GM19328 (cell line): Measurements from ENCODE around the gene OR56A5.
"Not testable (repeated sequence)": the region's sequence is repeated elsewhere in the genome, so short reads cannot be mapped to it uniquely, and the experiment has no call there.

ENCODE experiments used
- ATAC-seq: cut with Tn5 transposase; IDR thresholded peaks from one replicate; pipeline ENCODE4 v1.9.1; 2021; ENCODE audit warnings: mild to moderate bottlenecking, moderate library complexity; ENCODE audit not compliant: unreplicated experiment

Gene OR56A5

DNA sequence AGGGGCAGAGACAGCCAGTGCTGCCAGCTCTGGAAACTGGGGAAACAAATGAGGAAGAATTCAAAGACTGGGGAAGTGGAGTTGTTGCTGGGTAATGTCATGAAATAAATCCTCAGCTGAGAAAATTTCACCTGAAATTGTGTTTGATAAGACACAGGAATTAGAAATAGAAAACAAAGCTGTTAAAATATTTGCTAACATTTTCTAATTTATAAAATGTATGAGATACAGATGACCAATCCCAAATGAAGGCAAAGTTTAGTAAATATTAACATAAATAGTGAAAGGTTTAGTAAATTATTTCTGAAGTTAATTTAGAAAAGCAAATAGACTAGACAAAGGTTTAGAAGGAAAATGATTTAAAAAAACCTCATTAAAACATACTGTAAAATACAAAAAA, at the start of gene OR56A5:
Gene OR56A5, minus strand, starts transcription at position 101 of the 400 bp plus-strand sequence. Its CDS starts 0 bp downstream, at position 101.
- no peak for ATAC-seq

DNA sequence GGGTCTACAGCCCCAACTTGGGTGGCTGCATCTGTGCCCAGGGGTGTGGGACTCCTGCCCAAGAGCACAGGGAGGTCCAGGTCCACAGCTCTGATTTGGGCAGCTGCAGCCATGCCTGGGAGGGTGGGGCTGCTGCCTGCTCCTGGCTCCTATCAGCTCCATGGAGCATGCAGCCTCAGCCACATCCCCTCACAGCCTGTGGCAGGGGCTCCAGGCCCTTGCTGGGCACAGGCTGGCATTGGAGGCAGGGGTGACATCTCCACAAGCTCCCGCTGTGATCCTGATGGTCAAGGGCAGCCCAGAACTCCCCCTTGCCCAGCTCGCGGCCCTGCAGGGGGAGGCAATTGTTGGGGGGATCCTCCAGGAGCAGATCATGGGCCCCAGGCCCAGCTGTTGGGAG, 44.7 kb upstream of the OR56A5 start:
- no peak for ATAC-seq

- ATAC-seq = no peak
Observed at GRCh38 chr11:6012035-6012668, 43.9 kb upstream of the OR56A5 start.

GRCh38 chr11:6006846-6007245, 38.6 kb upstream of the OR56A5 start, which contains the start of gene OR56A4:
Gene OR56A4, minus strand, starts transcription at chr11:6006946. Its CDS starts 3,954 bp downstream, at chr11:6002992.
- ATAC-seq = no peak

DNA sequence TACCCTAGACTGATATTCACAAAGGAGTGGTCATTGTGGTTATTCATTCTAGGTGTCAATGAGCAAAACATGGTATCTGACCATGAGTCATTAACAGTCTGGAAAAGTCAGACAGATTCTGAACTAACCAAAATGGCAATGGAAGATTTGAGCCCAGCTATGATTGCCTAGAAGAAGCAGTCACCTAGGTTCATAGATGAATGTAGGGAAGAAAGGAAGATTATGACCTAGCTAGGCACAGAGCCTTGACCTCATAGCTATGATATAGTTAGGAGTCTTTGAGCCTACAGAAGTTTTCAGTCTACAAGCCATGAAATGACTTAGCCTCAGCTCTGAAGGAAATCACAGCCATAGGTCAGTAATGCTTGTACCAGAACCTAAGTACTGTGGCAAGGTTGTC, 38.1 kb upstream of the OR56A5 start:
- ATAC-seq = no peak

DNA sequence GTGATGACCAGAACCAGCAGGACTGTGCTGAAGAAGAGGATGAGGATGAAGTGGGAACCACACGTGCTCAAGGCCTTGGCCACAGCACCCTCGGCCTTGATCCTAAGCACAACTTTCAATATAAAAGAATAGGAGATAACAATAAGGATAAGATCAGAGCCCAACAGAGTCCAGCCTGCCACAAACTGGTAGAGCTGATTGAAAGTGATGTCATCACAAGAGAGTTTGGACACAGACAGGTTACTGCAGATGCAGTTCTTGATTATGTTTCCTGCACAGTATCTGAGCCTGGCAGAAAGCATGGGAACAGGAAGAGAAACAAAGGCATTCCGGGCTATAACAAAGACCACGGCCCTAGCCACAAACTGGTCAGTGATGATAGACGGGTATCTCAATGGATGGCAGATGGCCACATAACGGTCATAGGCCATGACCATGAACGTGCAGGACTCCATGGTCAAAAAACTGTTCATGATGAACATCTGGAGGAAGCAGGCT, 34.0 kb upstream of the OR56A5 start:
- no peak for ATAC-seq

- no peak for ATAC-seq
Observed at GRCh38 chr11:5994791-5995190, 26.5 kb upstream of the OR56A5 start.

DNA sequence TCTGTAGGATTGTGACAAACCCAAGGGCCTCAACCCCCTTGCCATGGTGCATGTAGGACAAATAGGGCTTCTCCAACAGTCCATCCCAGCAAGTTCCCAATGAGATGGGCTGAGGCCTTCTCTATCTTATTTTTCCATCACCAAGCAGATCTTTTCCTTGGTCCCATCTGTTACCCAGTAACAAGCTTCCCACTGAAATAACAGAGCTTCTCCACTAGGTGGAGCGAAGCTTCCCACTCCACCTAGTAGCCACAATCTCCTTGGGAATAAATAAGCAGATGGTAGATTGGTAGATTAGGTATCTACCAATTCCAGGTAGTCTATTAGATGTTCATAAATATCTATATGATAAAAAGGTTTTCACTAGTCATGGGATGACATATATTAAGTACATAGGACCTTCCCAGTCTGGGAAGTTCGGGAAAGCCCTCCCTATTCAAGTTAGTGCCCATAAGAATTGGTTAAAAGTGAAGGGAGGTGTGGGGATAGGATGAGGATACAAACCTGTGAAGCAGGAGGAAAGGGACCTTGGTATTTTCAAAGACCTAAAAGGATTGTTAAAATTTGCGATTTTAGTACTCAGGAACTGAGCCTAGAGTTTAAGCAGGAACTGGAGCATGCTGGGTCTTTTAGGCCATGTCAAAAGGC, 24.4 kb upstream of the OR56A5 start:
- no peak for ATAC-seq

DNA sequence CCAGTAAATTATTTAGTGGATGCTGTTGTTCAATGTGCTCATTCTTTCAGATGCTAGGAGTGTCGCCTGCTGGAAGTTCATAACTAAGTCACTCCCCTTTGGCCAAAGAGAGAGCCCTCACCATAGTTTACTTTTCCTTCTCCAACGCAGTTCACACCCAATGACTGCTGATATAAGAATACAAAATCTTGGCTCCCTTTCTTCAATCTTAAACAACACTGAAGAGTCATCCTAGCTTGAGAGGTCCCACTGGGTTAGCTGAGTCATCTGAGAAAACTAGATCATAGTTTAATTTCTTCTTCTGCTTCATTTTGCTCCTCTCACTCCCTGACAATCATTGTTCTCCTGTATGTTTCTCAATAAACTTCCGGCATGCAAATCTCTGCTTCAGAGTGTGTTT, 23.9 kb upstream of the OR56A5 start:
- no peak for ATAC-seq

GRCh38 chr11:5989203-5989602, 20.9 kb upstream of the OR56A5 start:
- no peak for ATAC-seq

- ATAC-seq = no peak
Observed at GRCh38 chr11:5986885-5987284, 18.6 kb upstream of the OR56A5 start, which contains the start of gene OR52L1. Gene OR52L1, minus strand, starts transcription at chr11:5986985. Its CDS starts 55 bp downstream, at chr11:5986930.

GRCh38 chr11:5983443-5983842, 15.1 kb upstream of the OR56A5 start:
- no peak for ATAC-seq

GRCh38 chr11:5973530-5973929, 5.2 kb upstream of the OR56A5 start:
- no peak for ATAC-seq

DNA sequence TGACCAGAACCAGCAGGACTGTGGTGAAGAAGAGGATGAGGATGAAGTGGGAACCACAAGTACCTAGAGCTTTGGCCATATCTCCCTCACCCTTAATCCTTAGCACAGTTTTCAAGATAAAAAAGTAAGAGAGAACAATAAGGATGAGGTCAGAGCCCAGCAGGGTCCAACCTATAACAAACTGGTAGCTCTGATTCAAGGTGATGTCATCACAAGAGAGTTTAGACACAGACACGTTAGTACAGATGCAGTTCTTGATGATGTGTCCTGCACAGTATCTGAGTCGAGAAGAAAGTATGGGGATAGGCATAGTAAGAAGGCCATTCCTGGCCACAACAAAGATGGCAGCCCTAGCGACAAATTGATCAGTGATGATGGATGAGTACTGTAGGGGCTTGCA, 586 bp downstream of the OR56A5 start:
- ATAC-seq = no peak

DNA sequence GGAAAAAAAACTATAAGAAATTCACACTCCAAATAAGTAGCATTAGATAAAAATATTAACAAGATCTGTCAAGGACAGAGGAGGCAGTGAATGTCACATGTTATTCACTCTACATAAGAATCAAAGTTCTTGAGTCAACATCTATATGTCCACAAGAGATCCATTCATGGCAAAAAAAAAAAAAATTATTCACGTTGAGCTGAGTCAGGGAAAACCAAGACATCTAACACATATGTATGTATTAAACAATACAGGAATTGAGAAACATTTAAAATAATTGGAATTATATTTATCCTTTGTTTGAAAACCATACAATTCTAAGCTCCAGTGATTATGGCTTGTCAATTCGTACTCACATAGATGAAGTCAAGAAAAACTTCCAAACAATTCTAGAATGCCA, 1.3 kb downstream of the OR56A5 start:
- no peak for ATAC-seq

GRCh38 chr11:5960704-5961320, 7.5 kb downstream of the OR56A5 start:
- not testable (repeated sequence) for ATAC-seq

DNA sequence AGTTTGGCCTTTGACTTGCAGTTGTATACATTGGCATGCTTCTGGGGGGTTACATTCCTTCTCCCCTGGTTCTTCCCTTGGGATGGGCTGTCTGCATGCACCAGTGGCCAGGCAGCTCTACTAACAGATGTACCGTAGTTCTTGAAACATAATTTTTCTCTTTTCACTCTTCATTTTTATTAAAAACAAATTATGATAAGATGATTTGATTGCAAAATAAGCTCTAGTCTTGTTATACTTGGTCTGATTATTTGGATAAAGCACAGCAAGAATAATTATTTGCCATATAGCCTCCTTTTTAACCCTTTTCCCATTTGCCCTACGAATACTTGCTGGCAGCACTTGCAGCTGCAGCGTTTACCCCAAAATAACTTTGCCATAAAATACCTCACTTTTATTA, 12.7 kb downstream of the OR56A5 start:
- no peak for ATAC-seq

DNA sequence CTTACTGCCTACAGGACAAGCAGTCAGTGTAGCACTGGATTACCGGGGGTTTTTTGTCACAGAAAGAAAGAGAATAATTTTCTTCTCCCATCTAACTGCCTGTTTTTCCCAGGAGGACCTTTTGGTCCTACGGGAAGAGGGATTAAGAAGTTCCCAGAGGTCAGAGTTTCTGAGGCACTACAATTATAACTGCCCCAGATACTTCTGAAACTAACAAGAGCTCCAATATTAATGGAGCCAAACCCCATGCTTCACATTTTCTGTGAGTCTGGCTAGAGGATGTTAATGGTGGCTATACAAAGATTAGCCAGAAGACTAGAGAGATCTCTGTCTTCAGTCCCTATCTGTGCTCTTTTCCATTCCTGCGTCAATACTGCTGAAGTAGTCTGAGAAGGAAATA, 26.3 kb downstream of the OR56A5 start, which contains the start of gene OR56A3:
Gene OR56A3, plus strand, starts transcription at position 301 of the 400 bp plus-strand sequence. CDS start 5,096 bp downstream, outside the sequence.
- no peak for ATAC-seq

- ATAC-seq = no peak
Observed at GRCh38 chr11:5940748-5941147, 27.5 kb downstream of the OR56A5 start.

GRCh38 chr11:5938603-5938965, 29.7 kb downstream of the OR56A5 start:
- ATAC-seq = no peak

DNA sequence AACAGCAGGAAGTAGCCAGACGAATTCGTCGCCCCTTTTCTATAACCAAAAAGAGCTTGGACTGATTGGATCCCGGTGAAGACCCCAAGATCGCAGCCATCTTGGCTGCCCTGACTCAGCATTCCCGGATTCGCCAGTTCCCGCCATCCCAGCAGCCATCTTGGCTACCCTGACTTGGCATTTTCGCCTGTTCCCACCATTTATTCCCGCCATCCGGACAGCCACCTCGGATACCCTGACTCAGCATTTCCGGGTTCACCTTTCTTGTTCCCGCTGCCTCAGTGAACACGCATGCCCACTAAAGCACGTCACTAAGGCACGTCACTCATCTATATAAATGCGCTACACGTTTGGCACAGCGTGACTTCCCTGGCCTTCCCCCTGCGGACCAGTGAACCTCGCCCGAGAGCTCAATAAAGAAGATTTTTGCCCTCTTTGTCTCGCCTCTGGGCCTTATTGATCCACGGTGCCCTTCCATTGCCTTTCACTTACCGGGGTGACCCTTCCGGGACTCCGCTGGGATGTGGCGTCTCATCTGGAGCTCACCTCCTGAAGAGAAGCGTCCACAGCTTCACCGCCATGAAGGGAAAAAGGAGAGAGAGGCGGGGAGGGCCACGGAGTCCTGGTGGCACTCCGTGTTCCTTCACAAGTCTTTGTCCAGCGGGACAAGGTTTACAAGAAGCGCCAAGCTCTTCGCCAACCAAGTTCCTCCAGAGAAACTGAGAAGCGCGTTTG, 30.3 kb downstream of the OR56A5 start:
- no peak for ATAC-seq
